Measurements from ENCODE around the gene TMC1.

DNA sequence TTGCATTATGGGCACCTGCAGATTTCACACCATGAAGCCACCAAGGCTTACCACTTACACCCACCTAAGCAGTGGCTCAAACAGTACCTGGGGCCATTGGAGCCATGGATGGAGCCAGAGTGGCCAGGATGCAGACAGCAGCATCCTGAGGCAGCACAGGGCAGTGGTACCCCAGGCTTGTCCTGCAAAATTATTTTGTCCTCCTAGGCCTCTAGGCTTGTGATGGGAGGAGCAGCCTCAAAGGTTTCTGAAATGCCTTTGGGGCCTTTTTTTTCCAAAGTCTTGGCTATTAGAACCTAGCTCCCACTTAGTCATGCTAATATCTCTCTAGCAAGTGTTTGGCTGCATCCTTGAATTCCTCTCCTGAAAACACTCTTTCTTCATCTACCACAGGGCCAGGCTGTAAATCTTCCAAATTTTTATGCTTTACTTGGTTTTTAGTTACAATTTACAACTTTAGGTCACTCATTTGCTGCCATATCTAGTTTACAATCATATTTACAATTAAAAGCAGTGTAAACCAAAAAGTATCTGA is 15.7 kb downstream of the TMC1 start:
- TF ChIP-seq, protein P1, sequence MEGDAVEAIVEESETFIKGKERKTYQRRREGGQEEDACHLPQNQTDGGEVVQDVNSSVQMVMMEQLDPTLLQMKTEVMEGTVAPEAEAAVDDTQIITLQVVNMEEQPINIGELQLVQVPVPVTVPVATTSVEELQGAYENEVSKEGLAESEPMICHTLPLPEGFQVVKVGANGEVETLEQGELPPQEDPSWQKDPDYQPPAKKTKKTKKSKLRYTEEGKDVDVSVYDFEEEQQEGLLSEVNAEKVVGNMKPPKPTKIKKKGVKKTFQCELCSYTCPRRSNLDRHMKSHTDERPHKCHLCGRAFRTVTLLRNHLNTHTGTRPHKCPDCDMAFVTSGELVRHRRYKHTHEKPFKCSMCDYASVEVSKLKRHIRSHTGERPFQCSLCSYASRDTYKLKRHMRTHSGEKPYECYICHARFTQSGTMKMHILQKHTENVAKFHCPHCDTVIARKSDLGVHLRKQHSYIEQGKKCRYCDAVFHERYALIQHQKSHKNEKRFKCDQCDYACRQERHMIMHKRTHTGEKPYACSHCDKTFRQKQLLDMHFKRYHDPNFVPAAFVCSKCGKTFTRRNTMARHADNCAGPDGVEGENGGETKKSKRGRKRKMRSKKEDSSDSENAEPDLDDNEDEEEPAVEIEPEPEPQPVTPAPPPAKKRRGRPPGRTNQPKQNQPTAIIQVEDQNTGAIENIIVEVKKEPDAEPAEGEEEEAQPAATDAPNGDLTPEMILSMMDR (IDR thresholded peaks at IDR 0.05): no peak
- TF ChIP-seq POLR2A (IDR thresholded peaks at IDR 0.05): no peak

Measured in upper lobe of left lung (tissue), 4 donors.